Gastroesophageal sphincter (tissue), 4 donors: ENCODE measurements around the gene RNF212. TPM values are rescaled to one million over a fixed set of nuclear protein-coding genes. Genes with fewer than 3 reads are reported as not detected.
A peak's percentile ranks its signal among the peaks of the same experiment; 100 is the strongest.

ENCODE experiments used
- ATAC-seq: fragments of 150-250 bp; one replicate; pipeline ENCODE4 v1.9.1; 2016; ENCODE audit warnings: mild to moderate bottlenecking, moderate library complexity
- H3K27ac ChIP-seq, 4 donors: fragments of 200-600 bp; sonication (generic) in 3 of 4; 1 replicate in 3 of 4; 2 replicates in 1 of 4; pipeline ENCODE4 v1.5.1; 2016 to 2019
- H3K27me3 ChIP-seq: fragments of 200-600 bp; sonication (generic); one replicate; pipeline ENCODE4 v1.5.1; 2019
- H3K36me3 ChIP-seq, 2 donors: fragments of 200-600 bp; sonication (generic); one replicate each; pipeline ENCODE4 v1.5.1; 2019; ENCODE audit warnings: control low read depth in 1 of 2
- H3K4me1 ChIP-seq, 3 donors: fragments of 200-600 bp; sonication (generic); 1 replicate in 2 of 3; 2 replicates in 1 of 3; pipeline ENCODE4 v1.5.1; 2016 to 2019; ENCODE audit warnings: control low read depth in 2 of 3
- H3K4me3 ChIP-seq, 2 donors: fragments of 200-600 bp; sonication (generic); one replicate each; pipeline ENCODE4 v1.5.1; 2019; ENCODE audit warnings: mild to moderate bottlenecking in 1 of 2, moderate library complexity in 1 of 2
- H3K9me3 ChIP-seq, 3 donors: fragments of 200-600 bp; sonication (generic); one replicate each; pipeline ENCODE4 v1.5.1; 2017 to 2019; ENCODE audit warnings: control low read depth in 2 of 3
- EP300 ChIP-seq: sonication (generic); formaldehyde crosslinking; IDR thresholded peaks from one replicate; pipeline ENCODE4 v1.6.1; 2017; ENCODE audit warnings: antibody characterized with exemption, mild to moderate bottlenecking
- POLR2A ChIP-seq, 2 donors: fragments of 450-650 bp; IDR thresholded peaks; one replicate each; pipeline ENCODE4 v1.6.1; 2017; ENCODE audit warnings: antibody characterized with exemption in 2 of 2, mild to moderate bottlenecking in 2 of 2, moderate library complexity in 1 of 2
- POLR2AphosphoS5 ChIP-seq: sonication (generic); formaldehyde crosslinking; IDR thresholded peaks from one replicate; pipeline ENCODE4 v1.6.1; 2017; ENCODE audit warnings: antibody characterized with exemption
- WGBS, 2 donors: methylation state at CpG; one replicate each; pipeline ENCODE4 v1.1.5; 2018; ENCODE audit warnings: low coverage in 1 of 2; 5-methylcytosine and 5-hydroxymethylcytosine counted together
- total RNA-seq, 4 donors: library from RNA; depleted of rRNA; stranded (reverse); fragments of >200 nt; gene quantifications; one replicate each; pipeline ENCODE4 v1.1.0, GENCODE V29; 2016
- TF ChIP-seq, protein P1 (sequence below), 4 experiments: fragments of 200-600 bp in 2 of 4; fragments of 450-650 bp in 2 of 4; sonication (generic) in 1 of 4; IDR thresholded peaks; one replicate each; pipeline ENCODE4 v1.5.1; 2017 to 2019; ENCODE audit warnings: antibody characterized with exemption in 4 of 4, mild to moderate bottlenecking in 2 of 4, moderate library complexity in 2 of 4

RNF212 gene
- total RNA-seq, 4 donors from 2014 or later = 1.5 to 6.9 (median 4.6) TPM

- Histone ChIP-seq H3K4me1 (peaks cover 0 to 70% (median 35%) of the 10 kb centered on the region in 3 donors), H3K27ac (no peak overlapping the region), H3K27me3 (peaks cover 64% of the 10 kb centered on the region), H3K9me3 (no peaks in the 10 kb centered on the region), H3K36me3 (no peaks in the 10 kb centered on the region), H3K4me3 (peak overlapping the region in 1 of 2 donors; percentile 19)
- no peak for ATAC-seq
- TF ChIP-seq POLR2AphosphoS5 = no peak
- TF ChIP-seq EP300 = no peak
- TF ChIP-seq, protein P1, sequence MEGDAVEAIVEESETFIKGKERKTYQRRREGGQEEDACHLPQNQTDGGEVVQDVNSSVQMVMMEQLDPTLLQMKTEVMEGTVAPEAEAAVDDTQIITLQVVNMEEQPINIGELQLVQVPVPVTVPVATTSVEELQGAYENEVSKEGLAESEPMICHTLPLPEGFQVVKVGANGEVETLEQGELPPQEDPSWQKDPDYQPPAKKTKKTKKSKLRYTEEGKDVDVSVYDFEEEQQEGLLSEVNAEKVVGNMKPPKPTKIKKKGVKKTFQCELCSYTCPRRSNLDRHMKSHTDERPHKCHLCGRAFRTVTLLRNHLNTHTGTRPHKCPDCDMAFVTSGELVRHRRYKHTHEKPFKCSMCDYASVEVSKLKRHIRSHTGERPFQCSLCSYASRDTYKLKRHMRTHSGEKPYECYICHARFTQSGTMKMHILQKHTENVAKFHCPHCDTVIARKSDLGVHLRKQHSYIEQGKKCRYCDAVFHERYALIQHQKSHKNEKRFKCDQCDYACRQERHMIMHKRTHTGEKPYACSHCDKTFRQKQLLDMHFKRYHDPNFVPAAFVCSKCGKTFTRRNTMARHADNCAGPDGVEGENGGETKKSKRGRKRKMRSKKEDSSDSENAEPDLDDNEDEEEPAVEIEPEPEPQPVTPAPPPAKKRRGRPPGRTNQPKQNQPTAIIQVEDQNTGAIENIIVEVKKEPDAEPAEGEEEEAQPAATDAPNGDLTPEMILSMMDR (IDR thresholded peaks at IDR 0.05) = no peak
- no peak for TF ChIP-seq POLR2A (IDR thresholded peaks at IDR 0.05)
- 16 to 20% methylated on average over 2 to 6 of the region's 8 CpGs for WGBS, 2 donors
Observed at GRCh38 chr4:1041936-1042330, 71.4 kb downstream of the RNF212 start.

DNA sequence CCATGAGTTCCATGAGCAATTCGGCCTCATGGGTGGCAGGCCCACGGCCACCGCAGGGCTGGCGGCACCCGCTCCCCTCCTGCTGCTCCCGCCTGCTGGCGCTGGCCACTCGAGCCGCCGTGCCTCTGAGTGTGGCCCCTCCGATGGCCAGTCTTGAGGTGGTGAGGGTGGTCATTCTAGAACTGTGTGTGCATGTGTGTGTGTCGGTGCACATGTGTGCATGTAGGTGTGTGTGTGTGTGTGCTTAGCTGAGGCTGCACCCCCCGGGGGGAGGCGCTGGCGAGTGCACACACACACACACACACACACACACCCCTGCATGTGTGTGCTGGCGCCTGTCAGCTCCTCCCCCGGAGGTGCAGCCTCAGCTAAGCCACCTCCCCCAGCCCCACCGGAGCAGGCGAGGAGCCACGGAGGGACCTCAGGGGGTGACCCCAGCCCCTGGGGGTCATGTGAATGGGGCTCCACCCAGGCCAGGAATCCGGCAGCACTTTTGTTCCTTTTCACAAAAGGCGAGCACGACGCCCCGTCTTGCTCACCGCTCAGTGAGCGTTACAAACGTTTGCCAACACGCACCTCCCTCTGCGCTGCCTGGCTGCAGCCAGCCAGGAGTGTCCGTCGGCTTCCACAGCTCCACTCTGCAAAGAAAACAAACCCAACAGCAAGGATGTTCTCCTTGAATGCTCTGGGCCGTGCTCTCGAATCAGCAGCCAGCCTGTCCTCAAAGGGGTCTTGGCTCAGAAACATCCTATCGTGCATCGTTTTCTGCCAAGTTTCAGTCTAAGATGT is 72.0 kb downstream of the RNF212 start:
- peak overlapping the region in 1 of 2 donors; percentile 19 for H3K4me3 ChIP-seq
- no peaks in the 10 kb centered on the region for H3K9me3 ChIP-seq
- no peak for ATAC-seq
- peaks cover 64% of the 10 kb centered on the region for H3K27me3 ChIP-seq
- no peak for TF ChIP-seq POLR2A (IDR thresholded peaks at IDR 0.05)
- TF ChIP-seq EP300 = no peak
- TF ChIP-seq, protein P1 (IDR thresholded peaks at IDR 0.05) = no peak
- no peak for TF ChIP-seq POLR2AphosphoS5
- no peak overlapping the region for H3K27ac ChIP-seq
- peaks cover 0 to 67% (median 34%) of the 10 kb centered on the region in 3 donors for H3K4me1 ChIP-seq
- 0 to 13% methylated on average over 3 to 7 of the region's 36 CpGs for WGBS, 2 donors
- H3K36me3 ChIP-seq = no peaks in the 10 kb centered on the region

DNA sequence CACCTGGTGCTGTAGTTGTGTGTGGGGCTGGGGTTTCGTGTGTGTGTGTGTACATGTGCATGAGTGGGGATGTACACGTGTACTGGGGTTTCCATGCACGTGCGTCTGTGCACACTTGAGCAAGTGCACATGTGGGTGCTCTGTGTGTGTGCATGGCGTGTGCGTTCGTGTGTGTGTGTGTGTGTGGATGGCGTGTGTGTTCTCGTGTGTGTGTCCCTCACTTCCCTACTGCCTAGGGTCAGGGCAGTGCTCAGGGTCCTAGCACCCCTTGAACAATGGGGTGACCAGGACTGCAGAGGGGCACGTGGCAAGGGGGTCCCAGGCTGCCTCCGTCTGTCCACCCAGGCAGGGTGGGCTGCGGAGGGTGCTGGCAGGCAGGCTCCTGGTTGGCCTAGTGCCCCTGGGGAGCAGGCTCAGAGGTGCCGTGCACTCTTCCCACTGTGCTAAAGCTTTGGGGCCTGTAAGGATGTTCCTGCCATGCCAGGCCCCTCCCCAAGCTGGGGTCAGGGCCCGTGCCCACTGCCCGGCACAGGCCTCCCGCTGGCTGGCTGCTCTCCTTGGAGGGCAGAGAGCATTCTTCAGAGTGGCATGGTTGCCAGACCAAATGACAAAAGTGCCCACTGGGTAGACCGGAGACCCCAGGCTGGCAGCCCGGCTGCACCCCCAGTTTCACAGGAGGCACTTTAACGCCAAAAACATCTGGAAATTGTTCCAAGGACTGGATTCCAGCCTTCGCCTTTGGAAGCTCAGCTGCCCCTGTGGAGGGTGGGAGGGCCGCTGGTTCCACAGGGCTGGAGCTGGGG is 72.8 kb downstream of the RNF212 start:
- WGBS, 2 donors = 93% methylated on average over 3 of the region's 21 CpGs; no CpG with 5 or more reads in 1 of the 2 donors
- Histone ChIP-seq H3K4me1 (peaks cover 0 to 75% (median 34%) of the 10 kb centered on the region in 3 donors), H3K9me3 (no peaks in the 10 kb centered on the region), H3K27me3 (peaks cover 58% of the 10 kb centered on the region), H3K27ac (no peak overlapping the region), H3K36me3 (no peaks in the 10 kb centered on the region), H3K4me3 (no peak overlapping the region)
- no peak for ATAC-seq
- TF ChIP-seq POLR2A (IDR thresholded peaks at IDR 0.05) (no peak), EP300 (no peak), POLR2AphosphoS5 (no peak)
- TF ChIP-seq, protein P1 (IDR thresholded peaks at IDR 0.05) = no peak

DNA sequence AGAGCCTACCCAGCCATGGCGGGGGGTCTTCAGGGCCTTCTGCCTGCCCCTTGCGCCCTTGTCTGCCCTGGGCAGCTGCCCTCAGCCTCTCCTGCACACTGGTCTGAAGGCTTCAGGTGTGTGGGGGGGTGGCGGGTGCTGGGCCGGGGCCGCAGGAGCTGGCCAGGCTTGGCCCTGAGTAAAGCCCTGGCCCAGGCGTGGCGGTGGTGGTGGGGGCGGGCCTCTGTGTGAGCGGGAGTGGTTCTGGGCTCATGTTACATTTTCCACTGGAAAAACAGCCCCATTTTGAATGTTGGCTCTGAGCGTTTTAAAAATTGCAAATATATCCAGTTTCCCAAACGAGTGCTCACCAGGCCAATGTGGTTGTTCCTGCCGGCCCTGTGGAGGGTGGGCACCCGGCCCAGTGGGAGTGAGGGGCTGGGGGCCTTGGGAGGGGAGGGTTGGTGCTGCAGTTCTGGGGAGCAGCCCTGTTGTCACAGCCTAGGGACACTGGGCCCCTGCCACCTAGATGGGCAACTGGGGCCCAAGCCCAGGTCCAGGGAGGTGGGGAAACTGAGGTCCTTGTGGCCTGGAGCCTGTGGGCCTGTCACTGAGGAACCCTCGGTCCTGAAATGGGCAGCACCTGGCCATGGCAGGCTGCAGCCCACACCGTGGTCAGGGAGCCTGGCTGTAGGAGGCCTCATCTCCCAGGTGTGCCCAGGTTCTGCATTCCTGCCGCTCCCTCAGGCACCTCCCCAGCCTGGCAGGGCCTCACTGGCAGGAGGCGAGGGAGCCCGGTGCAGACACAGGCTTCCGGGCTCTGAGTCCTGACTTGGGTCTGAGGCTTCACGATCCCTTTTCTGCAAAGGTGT is 73.6 kb downstream of the RNF212 start:
- TF ChIP-seq POLR2AphosphoS5 (no peak), EP300 (no peak), POLR2A (IDR thresholded peaks at IDR 0.05) (no peak)
- TF ChIP-seq, protein P1 (IDR thresholded peaks at IDR 0.05) = no peak
- peaks cover 50% of the 10 kb centered on the region for H3K27me3 ChIP-seq
- H3K9me3 ChIP-seq = no peaks in the 10 kb centered on the region
- H3K36me3 ChIP-seq = no peaks in the 10 kb centered on the region
- peak; percentile 26 for ATAC-seq
- peak overlapping the region in 3 of 4 donors; percentile 24 to 53 (median 32) for H3K27ac ChIP-seq
- H3K4me3 ChIP-seq = no peak overlapping the region
- 85 to 100% methylated on average over 1 to 4 of the region's 20 CpGs for WGBS, 2 donors
- H3K4me1 ChIP-seq = peaks cover 0 to 80% (median 34%) of the 10 kb centered on the region in 3 donors
